HepG2 (cell line): Measurements from ENCODE around the gene THRB. TPM values are rescaled to one million over a fixed set of nuclear protein-coding genes. Genes with fewer than 3 reads are reported as not detected.

Experiments used
- ATAC-seq: fragments of 200-7000 bp; cut with Tn5 transposase; 3 replicates; pipeline ENCODE4 v1.9.1; 2020; ENCODE audit warnings: mild to moderate bottlenecking, moderate library complexity
- BruUV-seq: library from RNA; stranded (reverse); fragments of 400-500 nt; replicated peaks from 2 replicates; lab custom pipeline; 2021; lab: Mats Ljungman, UMichigan
- CTCF ChIA-PET: fragments of 300-600 bp; formaldehyde crosslinking; extraction: SDS; loops from one replicate; lab custom pipeline; 2021; ENCODE audit warnings: low total read pairs, inconsistent platforms, low intra/inter-chr PET ratio; lab: Yijun Ruan, JAX
- POLR2A ChIA-PET: fragments of 350-600 bp; sonication (Branson Sonifier 250); formaldehyde crosslinking; loops from one replicate; lab custom pipeline; 2020; ENCODE audit warnings: antibody characterized with exemption, inconsistent platforms; lab: Yijun Ruan, JAX
- DNase-seq: peaks from one replicate; pipeline ENCODE4 v3.0.0-alpha.2; 2015; ENCODE audit warnings: low spot score
- FAIRE-seq: peaks from 3 replicates; lab custom pipeline; 2011; peaks lifted over from hg19 to GRCh38; lab: Jason Lieb, UNC
- H2AFZ ChIP-seq: one replicate; pipeline ENCODE4 v1.6.1; 2011; ENCODE audit warnings: low read length, inconsistent platforms
- H3K27ac ChIP-seq: fragments of 300-600 bp; 3 replicates; pipeline ENCODE4 v1.8.0; 2011; ENCODE audit warnings: mixed run types, mild to moderate bottlenecking, mixed read lengths, low read length, inconsistent platforms; ENCODE audit not compliant: insufficient read depth; ENCODE audit errors: extremely low read length
- H3K27me3 ChIP-seq, 2 experiments: fragments of 200-600 bp in 1 of 2; 2 replicates in 1 of 2; 3 replicates in 1 of 2; pipeline versions ENCODE4 v1.6.0 to v1.8.0; 2011; ENCODE audit warnings: low read length in 2 of 2, mild to moderate bottlenecking in 2 of 2, moderate library complexity in 2 of 2, inconsistent platforms in 1 of 2; ENCODE audit not compliant: insufficient read depth in 2 of 2, control insufficient read depth in 1 of 2
- H3K36me3 ChIP-seq, 2 experiments: fragments of 200-600 bp in 1 of 2; replicated peaks in 1 of 2; 2 replicates in 1 of 2; 3 replicates in 1 of 2; pipeline versions ENCODE4 v1.5.1 to v1.8.0; 2011; ENCODE audit warnings: low read length in 2 of 2, inconsistent platforms in 1 of 2; ENCODE audit not compliant: insufficient read depth in 2 of 2, control insufficient read depth in 1 of 2
- H3K4me1 ChIP-seq: 2 replicates; pipeline ENCODE4 v1.5.1; 2012; ENCODE audit warnings: low read length, inconsistent platforms; ENCODE audit not compliant: insufficient read depth
- H3K4me2 ChIP-seq: 2 replicates; pipeline ENCODE4 v1.6.0; 2011; ENCODE audit warnings: low read depth, low read length, inconsistent platforms
- H3K4me3 ChIP-seq, 3 experiments: fragments of 200-600 bp in 1 of 3; sonication (generic), shearing (Covaris generic) in 1 of 3; replicated peaks in 1 of 3; 2 replicates each; pipeline ENCODE4 v1.5.1; 2011 to 2016; ENCODE audit warnings: low read length in 3 of 3, inconsistent platforms in 2 of 3, low read depth in 2 of 3, mild to moderate bottlenecking in 2 of 3, control low read depth in 1 of 3, mixed read lengths in 1 of 3; ENCODE audit not compliant: insufficient read depth in 1 of 3
- H3K79me2 ChIP-seq: one replicate; pipeline ENCODE4 v1.6.1; 2011; ENCODE audit warnings: low read length, inconsistent platforms; ENCODE audit not compliant: insufficient read depth
- H3K9ac ChIP-seq: 2 replicates; pipeline ENCODE4 v1.6.0; 2011; ENCODE audit warnings: mild to moderate bottlenecking, low read depth, low read length, inconsistent platforms; ENCODE audit not compliant: insufficient read depth
- H3K9me3 ChIP-seq: 2 replicates; pipeline ENCODE4 v1.5.1; 2012; ENCODE audit warnings: mild to moderate bottlenecking, low read length
- H4K20me1 ChIP-seq: 2 replicates; pipeline ENCODE4 v1.6.0; 2011; ENCODE audit warnings: inconsistent platforms, mild to moderate bottlenecking, low read length, moderate library complexity; ENCODE audit not compliant: insufficient read depth
- EP300 ChIP-seq, 3 experiments: sonication (generic) in 1 of 3; formaldehyde crosslinking in 1 of 3; IDR thresholded peaks; 2 replicates each; pipeline versions ENCODE4 v1.5.1 to v1.6.1; 2011 to 2020; ENCODE audit warnings: low read depth in 2 of 3, low read length in 2 of 3, borderline replicate concordance in 1 of 3, improper control_type of control experiment in 1 of 3, mild to moderate bottlenecking in 1 of 3, missing genetic modification reagents in 1 of 3, moderate library complexity in 1 of 3
- SMAD9 ChIP-seq: sonication (generic); formaldehyde crosslinking; IDR thresholded peaks from 2 replicates; pipeline ENCODE4 v1.5.1; 2020; ENCODE audit warnings: mild to moderate bottlenecking, missing genetic modification reagents
- ZNF121 ChIP-seq: sonication (generic); formaldehyde crosslinking; IDR thresholded peaks from 2 replicates; pipeline ENCODE4 v1.5.0; 2020; ENCODE audit warnings: mild to moderate bottlenecking, missing genetic modification reagents
- ZNF296 ChIP-seq: sonication (generic); formaldehyde crosslinking; conservative IDR thresholded peaks from 2 replicates; pipeline ENCODE4 v1.5.0; 2020; ENCODE audit warnings: mild to moderate bottlenecking, missing genetic modification reagents
- ZNF784 ChIP-seq: sonication (generic); formaldehyde crosslinking; IDR thresholded peaks from 2 replicates; pipeline ENCODE4 v1.5.1; 2020; ENCODE audit warnings: missing genetic modification reagents, mild to moderate bottlenecking, borderline replicate concordance
- WGBS: methylation state at CpG from one replicate; pipeline ENCODE4 v1.1.6; 2017; ENCODE audit warnings: low lambda C conversion rate; 5-methylcytosine and 5-hydroxymethylcytosine counted together
- in situ Hi-C: cut with HindIII; loops from 2 replicates; pipeline ENCODE4 v1.10.0; 2017; ENCODE audit warnings: low pct_unique_long_range_greater_than_20kb; ENCODE audit not compliant: extremely low pct_ligation_motif_present
- intact Hi-C: fragments of 100-400 bp; cut with micrococcal nuclease; formaldehyde crosslinking; loops from one replicate; pipeline ENCODE4 v1.10.0; 2022; ENCODE audit not compliant: unreplicated experiment
- polyA plus RNA-seq, 8 experiments: library from polyadenylated mRNA; depleted of rRNA in 3 of 8; stranded (reverse) in 7 of 8; unstranded in 1 of 8; fragments of >200 nt; fragmentation: Illumina TruSeq in 4 of 8; extraction: Trizol in 4 of 8; gene quantifications; 2 replicates each; pipeline versions ENCODE4 v1.2.1 to v1.2.3, GENCODE V29; 2011 to 2016; ENCODE audit warnings: low read depth in 4 of 8, missing spikeins in 1 of 8, mixed read lengths in 1 of 8; ENCODE audit not compliant: insufficient read depth in 1 of 8
- total RNA-seq, 5 experiments: library from RNA; depleted of rRNA; stranded (reverse); fragments of >200 nt; fragmentation: Illumina TruSeq; extraction: Trizol; gene quantifications; 2 replicates each; pipeline ENCODE4 v1.2.3, GENCODE V29; 2016; ENCODE audit warnings: low read depth in 1 of 5

THRB gene
- total and polyA plus RNA-seq, 2 of the 13 experiments (the other 11 are each of a cell fraction or from before 2014, with no cell fraction given): 4.7 to 22.7 TPM

GRCh38 chr3:24255414-24255813 lies 239.2 kb downstream of the THRB start:
- Histone ChIP-seq H3K4me1 (peaks cover 9% of the 10 kb centered on the region), H3K9me3 (no peaks in the 10 kb centered on the region)
- no peak for TF ChIP-seq EP300 (IDR thresholded peaks at IDR 0.05; ENCODE audit: low read depth in 2 of 2, low read length in 2 of 2)
- no peak for TF ChIP-seq EP300 (CRISPR knock-in tag; IDR thresholded peaks at IDR 0.05; ENCODE audit: borderline replicate concordance)
- no peak for TF ChIP-seq ZNF296 (CRISPR knock-in tag)
- TF ChIP-seq, all 625 proteins: peak for 0
- Histone ChIP-seq H3K9ac (no peak overlapping the region), H2AFZ (no peak overlapping the region), H3K27ac (no peak overlapping the region), H4K20me1 (no peaks in the 10 kb centered on the region), H3K4me3 (no peak overlapping the region), H3K27me3 (no peaks in the 10 kb centered on the region), H3K79me2 (no peaks in the 10 kb centered on the region), H3K36me3 (no peaks in the 10 kb centered on the region), H3K4me2 (no peak overlapping the region)
- no peak for DNase-seq
- intact Hi-C loops: no loop called here
- 98% methylated on average over 2 of the region's 2 CpGs for WGBS
- POLR2A ChIA-PET: no interaction called here
- in situ Hi-C loops: loop anchor here (25.0 kb wide), 1 partner anchor 382 kb away; no protein-coding TSS in a partner anchor
- no peak for ATAC-seq
- BruUV-seq: no TSS peak
- CTCF ChIA-PET: no interaction called here
- FAIRE-seq: no peak

- BruUV-seq: no TSS peak
- H3K27ac ChIP-seq: no peak overlapping the region
- no peak overlapping the region for H3K9ac ChIP-seq
- no peak overlapping the region for H2AFZ ChIP-seq
- no peaks in the 10 kb centered on the region for H3K27me3 ChIP-seq
- no peak overlapping the region for H3K4me3 ChIP-seq
- ChIA-PET POLR2A (no interaction called here), CTCF (no interaction called here)
- H3K36me3 ChIP-seq: no peaks in the 10 kb centered on the region
- H3K79me2 ChIP-seq: no peaks in the 10 kb centered on the region
- WGBS: 96% methylated on average over 1 of the region's 1 CpG
- no peaks in the 10 kb centered on the region for H3K9me3 ChIP-seq
- H4K20me1 ChIP-seq: no peaks in the 10 kb centered on the region
- FAIRE-seq (no peak), DNase-seq (no peak), ATAC-seq (no peak)
- intact Hi-C loops (no loop called here), in situ Hi-C loops (loop anchor here (25.0 kb wide), 1 partner anchor 383 kb away; no protein-coding TSS in a partner anchor)
- peaks cover 9% of the 10 kb centered on the region for H3K4me1 ChIP-seq
- H3K4me2 ChIP-seq: no peak overlapping the region
- TF ChIP-seq ZNF121 (CRISPR knock-in tag) (no peak), ZNF784 (CRISPR knock-in tag) (no peak), SMAD9 (CRISPR knock-in tag) (no peak)
Measured at GRCh38 chr3:24254649-24255048, 240.0 kb downstream of the THRB start.
